ENCODE results near the gene A2ML1.
"Not testable (repeated sequence)": the region's sequence is repeated elsewhere in the genome, so short reads cannot be mapped to it uniquely, and the experiment has no call there.

The A2ML1 gene

DNA sequence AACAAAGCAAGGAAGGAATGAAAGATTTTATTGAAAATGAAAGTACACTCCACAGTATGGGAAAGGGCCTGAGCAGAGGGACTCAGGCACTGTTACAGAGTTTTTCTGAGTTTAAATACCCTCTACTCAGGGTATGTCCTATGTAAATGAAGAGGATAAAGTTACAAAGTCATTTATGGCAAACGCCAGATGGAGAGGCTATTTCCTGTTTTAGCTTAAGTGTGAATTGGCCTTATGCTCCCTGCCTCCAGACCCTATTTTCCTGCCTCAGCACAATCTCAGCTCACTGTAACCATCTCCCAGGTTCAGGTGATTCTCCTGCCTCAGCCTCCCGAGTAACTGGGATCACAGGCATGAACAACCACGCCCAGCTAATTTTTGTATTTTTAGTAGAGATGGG is 85.1 kb downstream of the A2ML1 start:
- DNase-seq (ENCODE audit: low read depth), result no peak

DNA sequence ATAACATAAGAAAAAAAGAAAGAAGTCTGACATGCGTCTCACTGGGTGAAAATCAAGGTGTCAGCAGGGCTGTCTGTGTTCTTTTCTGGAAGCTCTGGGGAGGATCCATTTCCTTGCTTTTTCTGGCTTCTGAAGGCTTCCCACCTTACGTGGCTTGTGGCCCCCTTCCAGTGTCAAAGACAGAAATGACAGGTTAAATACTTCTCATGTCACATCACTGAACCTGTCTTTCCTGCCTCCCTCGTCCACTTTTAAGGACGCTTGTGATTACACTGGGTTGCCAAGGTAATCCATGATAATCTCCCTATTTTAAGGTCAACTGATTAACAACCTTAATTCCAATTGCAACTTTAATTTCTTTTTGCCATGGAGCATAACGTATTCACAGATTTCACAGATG is 87.3 kb downstream of the A2ML1 start:
- no peak for DNase-seq (ENCODE audit: low read depth)

DNA sequence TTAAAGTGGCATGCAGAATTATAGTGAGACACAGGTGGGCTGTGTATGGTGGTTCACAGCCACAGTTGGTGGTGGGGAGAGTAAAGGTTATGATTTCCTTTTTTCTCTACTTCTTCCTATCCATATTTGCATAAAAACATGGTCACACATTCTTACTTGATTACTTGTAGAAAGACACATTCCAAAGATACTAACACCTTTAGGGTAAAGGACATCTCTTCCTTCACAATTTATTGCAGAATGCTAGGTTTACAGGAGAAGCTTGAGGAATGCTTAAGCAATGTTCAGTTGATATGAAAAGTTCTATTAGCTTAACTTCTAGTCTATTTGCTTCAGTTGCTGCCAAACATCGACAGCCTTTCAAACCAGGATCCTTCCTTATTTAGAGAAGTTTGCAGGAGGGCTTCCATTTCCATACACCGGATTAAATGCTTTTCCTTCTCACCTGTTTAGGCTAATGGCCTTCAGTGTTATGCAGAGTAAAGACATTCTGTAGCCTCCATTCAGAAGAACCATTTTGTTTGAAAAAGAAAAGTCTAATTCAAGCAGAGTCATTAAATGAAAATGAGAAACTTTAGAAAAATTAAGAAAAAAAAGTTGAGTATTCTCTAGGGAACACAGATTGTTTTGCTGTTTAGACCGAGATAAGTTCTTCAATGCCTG is 89.3 kb downstream of the A2ML1 start:
- DNase-seq (ENCODE audit: low read depth), result no peak

DNA sequence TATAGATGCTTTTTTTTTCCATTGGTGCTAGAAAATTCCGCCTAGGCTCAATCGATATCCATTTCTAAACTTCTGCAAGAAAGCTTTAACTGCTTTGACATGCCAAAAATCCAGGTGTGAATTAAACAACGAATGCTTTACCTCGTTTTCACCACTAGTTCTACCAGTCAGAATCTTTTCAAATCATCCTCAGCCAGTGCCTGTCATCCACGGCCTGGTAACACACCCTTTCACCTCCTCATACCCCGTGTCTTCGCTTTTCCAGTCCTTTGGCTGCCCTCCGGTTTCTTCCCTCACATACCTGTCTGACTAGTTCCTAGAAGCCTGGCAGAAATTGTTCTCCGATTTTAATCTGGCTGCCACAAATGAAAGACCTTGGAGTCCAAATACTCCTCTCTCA is 90.5 kb downstream of the A2ML1 start:
- no peak for DNase-seq (ENCODE audit: low read depth)

DNA sequence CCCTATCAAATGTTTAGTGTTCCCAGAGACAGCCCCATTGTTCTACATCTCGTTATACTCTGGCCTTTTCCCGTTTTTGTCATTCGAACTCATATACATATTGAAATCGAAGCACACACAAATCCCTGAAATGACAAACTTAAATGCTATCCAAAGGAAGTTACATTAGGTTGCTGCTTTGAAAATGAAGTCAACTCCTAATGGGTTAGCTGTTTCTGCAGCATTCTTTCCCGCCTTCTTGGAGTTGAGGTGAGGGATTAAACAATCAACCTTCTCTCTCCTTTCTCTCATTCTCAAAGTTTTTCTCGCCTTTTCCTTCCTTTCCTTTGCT is 91.2 kb downstream of the A2ML1 start:
- no peak for DNase-seq (ENCODE audit: low read depth)

DNA sequence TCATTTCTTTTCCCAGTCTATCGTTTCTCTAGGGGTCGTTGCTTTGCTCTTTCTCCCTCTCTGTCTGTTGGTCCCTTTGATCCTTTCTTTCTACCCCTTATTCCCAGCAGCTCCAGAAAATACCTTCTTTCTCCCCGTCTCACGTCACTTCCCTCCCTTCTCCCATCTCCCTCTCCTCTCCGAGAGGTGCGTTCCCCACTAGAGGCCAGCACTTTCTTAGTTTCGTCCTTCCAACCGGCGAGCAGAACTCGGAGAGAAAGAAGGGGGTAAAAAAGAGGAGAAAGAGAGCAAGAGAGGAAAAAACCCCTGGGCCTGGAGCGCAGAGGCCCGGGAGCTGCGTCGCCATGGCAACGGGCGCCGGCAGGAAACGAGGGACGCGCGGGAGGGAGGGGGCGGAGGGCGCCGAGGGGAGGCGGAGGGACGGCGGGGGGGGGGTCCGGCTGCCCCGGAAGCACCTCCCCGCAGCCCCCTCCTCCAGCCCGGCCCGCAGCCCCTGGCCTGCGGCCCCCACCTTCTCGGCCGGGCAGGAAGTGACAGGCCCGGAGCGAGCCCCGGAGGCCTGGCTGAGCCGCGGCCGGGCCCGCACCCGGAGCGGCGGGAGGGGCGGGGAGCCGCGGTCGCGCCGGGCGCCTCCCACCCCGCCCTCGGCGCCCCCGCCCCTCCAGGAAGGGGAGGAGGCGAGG is 91.8 kb downstream of the A2ML1 start, which contains the start of gene PHC1:
Gene PHC1 (plus strand): TSS at position 477 of the 683 bp plus-strand sequence. CDS start 3,169 bp downstream, outside the sequence.
- peak; percentile 67 for DNase-seq (ENCODE audit: low read depth)

DNA sequence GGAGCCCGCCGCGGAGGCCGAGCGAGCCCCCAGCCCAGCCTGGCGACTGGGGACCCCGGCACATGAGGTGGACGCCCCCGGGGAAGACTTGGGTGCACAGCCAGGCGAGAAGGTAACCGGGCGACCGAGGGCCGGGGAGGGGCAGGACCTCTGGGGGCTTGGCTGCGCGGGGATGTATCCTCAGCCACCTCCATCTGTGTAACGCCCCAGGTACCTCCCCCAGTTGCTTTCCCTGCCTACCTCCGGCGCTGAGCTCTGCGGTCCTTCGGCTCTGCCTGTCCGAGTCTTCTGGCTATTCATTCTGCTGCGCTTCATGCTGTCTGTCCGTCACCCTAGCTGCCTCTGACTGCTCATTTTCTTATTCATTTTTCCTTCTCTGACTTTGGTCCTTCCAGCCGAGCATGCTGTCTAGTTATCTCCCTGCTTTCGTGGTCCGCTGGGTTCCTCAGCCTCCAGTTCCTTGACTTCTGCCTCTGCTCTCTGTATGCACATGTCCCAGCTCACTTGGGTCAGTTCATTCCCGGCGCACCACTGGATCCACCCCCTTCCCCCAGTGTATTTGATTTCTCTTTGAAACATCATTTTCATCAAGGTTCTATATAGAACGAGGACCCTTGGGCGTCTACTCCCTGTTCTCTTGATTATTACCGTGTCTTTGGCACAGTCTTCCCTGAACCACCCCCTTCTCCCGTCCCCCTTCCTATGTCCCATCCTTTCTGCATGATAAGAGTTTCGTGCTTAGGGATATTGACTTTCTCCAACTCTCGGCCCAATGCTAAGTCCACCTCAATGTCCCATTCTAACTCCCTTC is 92.5 kb downstream of the A2ML1 start:
- DNase-seq (ENCODE audit: low read depth), result peak; percentile 40

DNA sequence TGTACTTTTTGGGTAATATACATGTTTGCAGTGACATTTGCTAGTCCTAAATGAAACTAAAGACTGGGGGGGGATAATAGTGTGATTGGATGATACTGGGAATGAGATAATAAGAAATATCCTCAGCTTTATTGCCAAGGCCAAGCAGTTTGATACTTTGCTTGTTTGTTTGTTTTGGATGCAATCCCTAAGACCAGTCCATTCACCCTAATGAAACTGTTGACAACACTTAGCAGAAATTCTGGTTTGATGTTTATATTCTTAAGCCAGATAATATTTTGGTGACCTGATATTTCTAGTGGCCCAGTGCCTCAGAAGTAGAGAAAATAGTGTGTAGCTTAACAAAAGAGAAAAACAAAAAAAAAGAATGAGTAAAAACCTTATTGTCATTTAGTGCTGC is 93.7 kb downstream of the A2ML1 start:
- DNase-seq (ENCODE audit: low read depth), result no peak

DNA sequence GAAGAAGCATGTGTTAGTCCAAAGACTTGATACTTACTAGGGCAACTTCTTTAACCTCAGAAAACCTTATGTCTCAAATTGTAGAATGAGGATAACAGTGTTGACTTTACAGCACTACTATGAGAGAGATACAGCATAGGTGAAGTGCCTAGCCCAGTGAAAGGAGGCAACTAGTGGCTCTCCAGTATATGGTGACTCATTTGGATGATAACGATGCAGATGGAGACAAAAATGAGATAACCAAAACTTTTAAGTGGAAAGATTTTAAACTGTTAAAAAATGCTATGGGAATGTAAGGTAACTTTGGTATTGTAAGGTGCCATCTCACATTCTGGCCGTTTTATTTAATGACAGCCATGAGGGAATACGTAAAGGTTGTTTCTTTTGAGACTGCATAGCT is 94.6 kb downstream of the A2ML1 start:
- no peak for DNase-seq (ENCODE audit: low read depth)

DNA sequence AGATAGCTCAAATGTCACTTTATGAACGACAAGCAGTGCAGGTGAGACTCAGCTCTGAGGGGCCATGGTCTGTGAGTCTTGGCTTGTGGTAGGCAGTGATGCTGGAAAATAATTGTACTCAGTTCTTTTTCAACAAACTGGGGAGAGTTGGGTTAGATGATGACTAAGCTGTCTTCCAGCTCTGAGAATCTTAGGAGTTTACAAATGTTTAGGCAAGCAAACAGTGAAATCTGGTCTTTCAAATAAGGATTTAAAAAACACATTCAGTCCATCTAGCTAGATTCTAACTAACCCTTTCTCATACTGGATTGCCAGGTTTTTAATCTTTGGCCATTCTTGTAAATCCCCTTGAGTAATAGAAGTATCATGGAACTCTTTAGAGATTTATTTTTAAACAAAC is 95.3 kb downstream of the A2ML1 start:
- DNase-seq (ENCODE audit: low read depth), result no peak

DNA sequence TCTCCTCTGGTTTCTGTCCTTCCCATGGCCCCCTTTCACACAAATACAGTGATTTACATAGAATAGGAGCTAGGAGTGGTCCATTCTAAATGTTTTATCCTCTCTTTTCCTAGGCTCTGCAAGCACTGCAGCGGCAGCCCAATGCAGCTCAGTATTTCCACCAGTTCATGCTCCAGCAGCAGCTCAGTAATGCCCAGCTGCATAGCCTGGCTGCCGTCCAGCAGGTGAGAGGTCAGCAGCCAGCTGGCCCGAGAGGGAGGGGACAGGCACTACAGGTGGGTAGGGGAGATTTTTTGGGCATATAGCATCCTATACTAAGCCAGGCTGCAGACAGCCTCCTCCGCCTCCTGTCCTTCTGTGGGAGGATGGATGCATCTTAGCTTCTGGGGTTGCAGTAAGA is 97.2 kb downstream of the A2ML1 start:
- DNase-seq (ENCODE audit: low read depth), result not testable (repeated sequence)

DNA sequence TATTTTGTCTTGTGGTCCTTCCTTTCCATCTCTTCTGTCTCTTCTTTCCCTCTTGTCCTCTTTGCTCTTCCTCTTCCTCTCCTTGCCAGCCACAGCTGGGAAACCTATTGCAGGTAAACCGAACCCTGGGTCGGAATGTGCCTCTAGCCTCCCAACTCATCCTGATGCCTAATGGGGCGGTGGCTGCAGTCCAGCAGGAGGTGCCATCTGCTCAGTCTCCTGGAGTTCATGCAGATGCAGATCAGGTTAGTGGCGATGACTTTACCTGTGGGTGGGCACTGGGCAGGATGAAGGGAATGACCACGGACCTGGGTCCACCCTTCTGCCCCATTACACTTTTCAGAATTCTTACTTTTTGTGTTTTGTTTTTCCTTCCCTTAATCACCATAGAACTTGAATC is 100.1 kb downstream of the A2ML1 start:
- DNase-seq (ENCODE audit: low read depth), result no peak

All from activated gamma-delta T cell treated with anti-CD3 and anti-CD28 coated beads, Interleukin-2, amount 50 U/mL, for 16 hours (primary cell).